Vagina (tissue), 2 donors: ENCODE data around the gene PRKCB. TPM values are rescaled to one million over a fixed set of nuclear protein-coding genes. Genes with fewer than 3 reads are reported as not detected.
"Not testable (repeated sequence)": the region's sequence is repeated elsewhere in the genome, so short reads cannot be mapped to it uniquely, and the experiment has no call there.

Experiments
- DNase-seq, 2 donors: peaks; one replicate each; pipeline ENCODE4 v3.0.0-alpha.2; 2017; ENCODE audit errors: extremely low spot score in 2 of 2
- H3K27ac ChIP-seq: fragments of 200-600 bp; sonication (generic); one replicate; pipeline ENCODE4 v1.5.1; 2019
- H3K27me3 ChIP-seq: fragments of 200-600 bp; sonication (generic); one replicate; pipeline ENCODE4 v1.5.1; 2019
- H3K36me3 ChIP-seq, 2 donors: fragments of 200-600 bp; sonication (generic); one replicate each; pipeline ENCODE4 v1.5.1; 2017 to 2019
- H3K4me1 ChIP-seq: fragments of 200-600 bp; sonication (generic); one replicate; pipeline ENCODE4 v1.5.1; 2019
- H3K4me3 ChIP-seq, 2 donors: fragments of 200-600 bp; sonication (generic); 1 replicate in 1 of 2; 2 replicates in 1 of 2; pipeline ENCODE4 v1.5.1; 2016 to 2019
- H3K9me3 ChIP-seq: fragments of 200-600 bp; sonication (generic); one replicate; pipeline ENCODE4 v1.5.1; 2019
- CTCF ChIP-seq, 3 experiments: fragments of 450-650 bp in 2 of 3; fragments of 200-600 bp in 1 of 3; sonication (generic) in 1 of 3; IDR thresholded peaks; one replicate each; pipeline ENCODE4 v1.5.1; 2017 to 2019; ENCODE audit warnings: antibody characterized with exemption in 3 of 3, mild to moderate bottlenecking in 2 of 3, moderate library complexity in 2 of 3
- POLR2A ChIP-seq, 2 donors: fragments of 450-650 bp; IDR thresholded peaks; one replicate each; pipeline ENCODE4 v1.6.1; 2017; ENCODE audit warnings: antibody characterized with exemption in 2 of 2, mild to moderate bottlenecking in 2 of 2, moderate library complexity in 2 of 2
- POLR2AphosphoS5 ChIP-seq, 2 donors: sonication (generic); formaldehyde crosslinking; IDR thresholded peaks; one replicate each; pipeline ENCODE4 v1.9.0; 2017; ENCODE audit warnings: antibody characterized with exemption in 2 of 2, mild to moderate bottlenecking in 2 of 2, low read depth in 1 of 2; ENCODE audit not compliant: insufficient read depth in 1 of 2
- intact Hi-C: fragments of 100-400 bp; cut with DNase I; formaldehyde crosslinking; loops from one replicate; pipeline ENCODE4 v1.15.1; 2023
- total RNA-seq: library from RNA; depleted of rRNA; stranded (reverse); fragments of >200 nt; gene quantifications from one replicate; pipeline ENCODE4 v1.2.3, GENCODE V29; 2016

PRKCB gene
- total RNA-seq, 1 donor from 2014 or later: 9.1 TPM

DNA sequence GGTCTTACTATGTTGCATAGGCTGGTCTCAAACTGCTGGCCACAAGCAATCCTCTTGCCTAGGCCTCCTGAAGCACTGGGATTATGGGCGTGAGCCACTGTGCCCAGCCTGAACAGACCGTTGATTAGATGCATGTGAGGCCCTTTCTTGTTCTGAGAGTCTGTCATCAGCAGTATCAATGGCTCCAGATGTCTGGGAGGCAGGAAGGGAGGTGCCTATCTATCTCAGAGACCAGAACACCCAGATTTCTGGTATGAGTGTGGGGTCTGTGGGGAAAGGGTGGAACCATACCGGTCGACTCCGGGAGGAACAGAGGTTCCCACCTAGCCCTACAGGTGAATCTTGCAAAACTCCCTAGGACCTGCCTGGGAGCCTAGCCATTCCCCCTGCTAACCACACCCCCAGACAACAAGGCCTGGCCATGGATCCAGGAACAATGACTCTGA, 71.7 kb downstream of the PRKCB start:
- Histone ChIP-seq H3K4me3 (no peak overlapping the region), H3K36me3 (no peaks in the 10 kb centered on the region), H3K4me1 (peaks cover 11% of the 10 kb centered on the region), H3K27ac (no peak overlapping the region), H3K27me3 (no peaks in the 10 kb centered on the region), H3K9me3 (no peaks in the 10 kb centered on the region)
- TF ChIP-seq POLR2A (IDR thresholded peaks at IDR 0.05): no peak
- TF ChIP-seq POLR2AphosphoS5 (IDR thresholded peaks at IDR 0.05; ENCODE audit: insufficient read depth in 1 of 2, low read depth in 1 of 2): no peak
- TF ChIP-seq CTCF (IDR thresholded peaks at IDR 0.05): no peak
- no peak for DNase-seq
- intact Hi-C loops: no loop called here

- Histone ChIP-seq H3K27ac (no peak overlapping the region), H3K36me3 (no peaks in the 10 kb centered on the region), H3K4me3 (no peak overlapping the region), H3K27me3 (no peaks in the 10 kb centered on the region), H3K9me3 (no peaks in the 10 kb centered on the region), H3K4me1 (peaks cover 11% of the 10 kb centered on the region)
- DNase-seq: no peak
- intact Hi-C loops: no loop called here
- TF ChIP-seq POLR2AphosphoS5 (IDR thresholded peaks at IDR 0.05; ENCODE audit: insufficient read depth in 1 of 2, low read depth in 1 of 2) (no peak), POLR2A (IDR thresholded peaks at IDR 0.05) (no peak), CTCF (IDR thresholded peaks at IDR 0.05) (no peak)
Measured at GRCh38 chr16:23907903-23908302, 72.1 kb downstream of the PRKCB start.

GRCh38 chr16:23908790-23909189, 73.0 kb downstream of the PRKCB start:
- no peaks in the 10 kb centered on the region for H3K27me3 ChIP-seq
- no peak for TF ChIP-seq POLR2A (IDR thresholded peaks at IDR 0.05)
- no peak for TF ChIP-seq POLR2AphosphoS5 (IDR thresholded peaks at IDR 0.05; ENCODE audit: insufficient read depth in 1 of 2, low read depth in 1 of 2)
- no peak for TF ChIP-seq CTCF (IDR thresholded peaks at IDR 0.05)
- no peak for DNase-seq
- no peak overlapping the region for H3K27ac ChIP-seq
- H3K9me3 ChIP-seq: no peaks in the 10 kb centered on the region
- intact Hi-C loops: no loop called here
- H3K4me1 ChIP-seq: peaks cover 11% of the 10 kb centered on the region
- H3K4me3 ChIP-seq: no peak overlapping the region
- no peaks in the 10 kb centered on the region for H3K36me3 ChIP-seq

- Histone ChIP-seq H3K4me3 (no peak overlapping the region), H3K27ac (no peak overlapping the region), H3K27me3 (no peaks in the 10 kb centered on the region), H3K36me3 (no peaks in the 10 kb centered on the region), H3K4me1 (peaks cover 5% of the 10 kb centered on the region), H3K9me3 (no peaks in the 10 kb centered on the region)
- intact Hi-C loops: no loop called here
- no peak for DNase-seq
- no peak for TF ChIP-seq POLR2A (IDR thresholded peaks at IDR 0.05)
- no peak for TF ChIP-seq CTCF (IDR thresholded peaks at IDR 0.05)
- no peak for TF ChIP-seq POLR2AphosphoS5 (IDR thresholded peaks at IDR 0.05; ENCODE audit: insufficient read depth in 1 of 2, low read depth in 1 of 2)
Measured at GRCh38 chr16:23909792-23910418, 74.1 kb downstream of the PRKCB start.

- no peaks in the 10 kb centered on the region for H3K9me3 ChIP-seq
- H3K4me1 ChIP-seq: no peaks in the 10 kb centered on the region
- H3K27ac ChIP-seq: no peak overlapping the region
- no peaks in the 10 kb centered on the region for H3K36me3 ChIP-seq
- DNase-seq: no peak
- TF ChIP-seq POLR2A (IDR thresholded peaks at IDR 0.05): no peak
- no peak for TF ChIP-seq CTCF (IDR thresholded peaks at IDR 0.05)
- no peak for TF ChIP-seq POLR2AphosphoS5 (IDR thresholded peaks at IDR 0.05; ENCODE audit: insufficient read depth in 1 of 2, low read depth in 1 of 2)
- H3K4me3 ChIP-seq: no peak overlapping the region
- intact Hi-C loops: no loop called here
- no peaks in the 10 kb centered on the region for H3K27me3 ChIP-seq
Measured at GRCh38 chr16:23914946-23915530, 79.3 kb downstream of the PRKCB start.

DNA sequence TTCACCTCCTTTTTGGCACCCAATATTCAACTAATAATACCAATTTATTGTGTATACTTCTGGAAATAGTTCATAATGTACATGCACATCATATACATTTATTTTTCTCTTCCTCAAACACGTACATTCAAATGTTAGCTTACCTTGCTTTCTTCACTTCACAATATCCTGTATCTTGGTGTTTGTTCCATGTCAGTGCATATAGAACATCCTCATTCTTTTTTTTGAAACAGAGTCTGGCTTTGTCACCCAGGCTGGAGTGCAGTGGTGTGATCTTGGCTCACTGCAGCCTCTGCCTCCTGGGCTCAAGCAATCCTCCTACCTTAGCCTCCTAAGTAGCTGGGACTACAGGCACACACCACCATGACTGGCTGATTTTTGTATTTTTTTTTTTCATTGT, 80.8 kb downstream of the PRKCB start:
- H3K4me1 ChIP-seq, H3K27me3 ChIP-seq, H3K36me3 ChIP-seq, intact Hi-C loops, H3K4me3 ChIP-seq, DNase-seq, H3K27ac ChIP-seq, H3K9me3 ChIP-seq: not testable (repeated sequence)
